HTERT RPE-1 (cell line): ENCODE results near the gene NLGN1.

Source experiments
- in situ Hi-C: fragments of 300-500 bp; cut with MboI; formaldehyde crosslinking; loops from 4 replicates; pipeline ENCODE4 v1.14.3; 2020; ENCODE audit warnings: low sequenced_read_pairs

The NLGN1 gene

GRCh38 chr3:174315225-174315624, 917.7 kb downstream of the NLGN1 start:
- in situ Hi-C loops = no loop called here

- in situ Hi-C loops = no loop called here
Measured at GRCh38 chr3:174317005-174317404, 919.5 kb downstream of the NLGN1 start.

GRCh38 chr3:174318181-174318580, 920.6 kb downstream of the NLGN1 start:
- in situ Hi-C loops = no loop called here

GRCh38 chr3:174321548-174321947, 924.0 kb downstream of the NLGN1 start:
- in situ Hi-C loops = no loop called here

GRCh38 chr3:174322789-174323188, 925.2 kb downstream of the NLGN1 start:
- in situ Hi-C loops = no loop called here

GRCh38 chr3:174325171-174325570, 927.6 kb downstream of the NLGN1 start:
- in situ Hi-C loops = no loop called here

GRCh38 chr3:174325834-174326700, 928.5 kb downstream of the NLGN1 start:
- in situ Hi-C loops = no loop called here

- in situ Hi-C loops = no loop called here
Measured at GRCh38 chr3:174329321-174329720, 931.8 kb downstream of the NLGN1 start.

GRCh38 chr3:174330303-174330702, 932.8 kb downstream of the NLGN1 start:
- in situ Hi-C loops = no loop called here

GRCh38 chr3:174331095-174331800, 933.7 kb downstream of the NLGN1 start:
- in situ Hi-C loops = no loop called here

GRCh38 chr3:174332391-174332790, 934.8 kb downstream of the NLGN1 start:
- in situ Hi-C loops = no loop called here

GRCh38 chr3:174333640-174334039, 936.1 kb downstream of the NLGN1 start:
- in situ Hi-C loops = no loop called here

GRCh38 chr3:174334111-174334510, 936.6 kb downstream of the NLGN1 start:
- in situ Hi-C loops = no loop called here

- in situ Hi-C loops = no loop called here
Measured at GRCh38 chr3:174335324-174335723, 937.8 kb downstream of the NLGN1 start.

- in situ Hi-C loops = no loop called here
Measured at GRCh38 chr3:174335910-174336309, 938.4 kb downstream of the NLGN1 start.
